Activated CD4-positive, alpha-beta T cell treated with anti-CD3 and anti-CD28 coated beads for 36 hours (primary cell): Measurements from ENCODE around the gene ERICH6B. TPM values are rescaled to one million over a fixed set of nuclear protein-coding genes. Genes with fewer than 3 reads are reported as not detected.
A peak's percentile ranks its signal among the peaks of the same experiment; 100 is the strongest.

Experiments used
- ATAC-seq: fragments of 200-7000 bp; cut with Tn5 transposase; one replicate; pipeline ENCODE4 v1.10.0; 2021; ENCODE audit warnings: mild to moderate bottlenecking, moderate library complexity
- CTCF ChIA-PET: fragments of 350-600 bp; sonication (Branson Sonifier 250); formaldehyde crosslinking; loops from one replicate; lab custom pipeline; 2021; ENCODE audit warnings: antibody characterized with exemption; lab: Charles Lee
- POLR2A ChIA-PET: fragments of 350-600 bp; sonication (Branson Sonifier 250); formaldehyde crosslinking; loops from one replicate; lab custom pipeline; 2021; ENCODE audit warnings: antibody characterized with exemption, inconsistent platforms; lab: Charles Lee
- DNase-seq: peaks from one replicate; pipeline ENCODE4 v3.0.0-alpha.2; 2020
- H3K27ac Mint-ChIP-seq: one replicate; pipeline ENCODE4 v1.8.0; 2021; ENCODE audit warnings: mixed read lengths
- H3K27me3 Mint-ChIP-seq: one replicate; pipeline ENCODE4 v1.8.0; 2021; ENCODE audit warnings: mixed read lengths
- H3K36me3 Mint-ChIP-seq: one replicate; pipeline ENCODE4 v1.8.0; 2021; ENCODE audit warnings: low read depth, mixed read lengths
- H3K4me1 Mint-ChIP-seq: one replicate; pipeline ENCODE4 v1.8.0; 2021; ENCODE audit warnings: mixed read lengths
- H3K4me3 Mint-ChIP-seq: one replicate; pipeline ENCODE4 v1.8.0; 2021; ENCODE audit warnings: mild to moderate bottlenecking, moderate library complexity, mixed read lengths
- H3K9me3 Mint-ChIP-seq: one replicate; pipeline ENCODE4 v1.8.0; 2021; ENCODE audit warnings: low read depth, mixed read lengths
- intact Hi-C, 2 experiments: fragments of 100-400 bp; cut with DNase I in 1 of 2; cut with micrococcal nuclease in 1 of 2; formaldehyde crosslinking; loops; one replicate each; pipeline versions ENCODE4 v1.14.2 to v1.15.1; 2022 to 2024; cut with DNase I, micrococcal nuclease
- total RNA-seq, 2 experiments: library from RNA; stranded (reverse); gene quantifications; one replicate each; pipeline ENCODE4 v1.2.3, GENCODE V29; 2021

ERICH6B gene
- total RNA-seq, 2 experiments from 2014 or later = not detected

GRCh38 chr13:45575830-45576180, 39.7 kb downstream of the ERICH6B start:
- ChIA-PET POLR2A (no interaction called here), CTCF (interaction anchor here (0.5 kb wide), 1 partner anchor 167 kb away, joined by 3 read pairs; no protein-coding TSS in a partner anchor)
- DNase-seq = no peak
- Mint-ChIP-seq H3K9me3 (no peaks in the 10 kb centered on the region), H3K27ac (no peak overlapping the region), H3K4me3 (no peak overlapping the region), H3K36me3 (no peaks in the 10 kb centered on the region), H3K27me3 (peaks cover 8% of the 10 kb centered on the region), H3K4me1 (no peaks in the 10 kb centered on the region)
- intact Hi-C loops = no loop called here
- ATAC-seq = no peak

DNA sequence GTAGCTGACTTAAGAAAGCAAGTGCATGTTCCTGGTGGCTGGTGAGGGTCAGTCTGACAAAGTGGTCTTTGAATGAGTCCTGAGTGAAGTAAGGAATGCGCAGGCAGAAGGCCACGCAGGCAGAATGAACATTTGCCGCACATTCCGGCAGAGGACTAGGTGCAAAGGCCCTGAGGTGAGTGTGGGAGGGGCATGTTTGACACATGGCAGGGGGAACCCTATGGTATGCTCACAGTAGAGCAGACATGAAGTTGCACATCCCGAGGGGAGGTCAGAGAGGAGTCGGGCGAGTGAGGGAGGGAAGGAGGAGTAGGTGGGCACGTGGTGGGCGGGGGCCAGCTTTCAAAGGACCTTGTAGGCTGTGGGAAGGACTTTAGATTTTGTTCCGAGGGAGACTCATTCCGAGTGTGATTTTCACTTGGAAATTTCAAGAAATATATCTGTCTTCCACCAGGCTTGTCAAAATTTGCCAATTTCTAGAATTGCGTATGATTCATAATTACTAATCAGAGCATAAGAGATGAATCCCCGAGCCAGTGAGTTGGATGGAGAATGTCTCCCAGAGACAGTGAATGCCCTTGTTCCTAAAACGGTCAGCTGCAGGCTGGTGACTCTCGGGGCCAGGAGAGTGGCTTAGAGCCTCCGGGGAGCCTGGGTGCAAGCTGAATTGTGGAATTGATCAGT, 40.3 kb downstream of the ERICH6B start:
- CTCF ChIA-PET = interaction anchor here (0.5 kb wide), 1 partner anchor 167 kb away, joined by 3 read pairs; no protein-coding TSS in a partner anchor
- intact Hi-C loops = no loop called here
- DNase-seq (no peak), ATAC-seq (no peak)
- POLR2A ChIA-PET = no interaction called here
- H3K27ac Mint-ChIP-seq = no peak overlapping the region
- H3K9me3 Mint-ChIP-seq = no peaks in the 10 kb centered on the region
- no peaks in the 10 kb centered on the region for H3K4me1 Mint-ChIP-seq
- H3K27me3 Mint-ChIP-seq = peaks cover 8% of the 10 kb centered on the region
- no peaks in the 10 kb centered on the region for H3K36me3 Mint-ChIP-seq
- H3K4me3 Mint-ChIP-seq = no peak overlapping the region

GRCh38 chr13:45565331-45565730, 50.2 kb downstream of the ERICH6B start:
- Mint-ChIP-seq H3K9me3 (peaks cover 8% of the 10 kb centered on the region), H3K4me3 (no peak overlapping the region), H3K27me3 (peaks cover 4% of the 10 kb centered on the region), H3K4me1 (peaks cover 8% of the 10 kb centered on the region), H3K27ac (no peak overlapping the region), H3K36me3 (no peaks in the 10 kb centered on the region)
- POLR2A ChIA-PET = no interaction called here
- CTCF ChIA-PET = no interaction called here
- no peak for ATAC-seq
- intact Hi-C loops = no loop called here
- DNase-seq = no peak

DNA sequence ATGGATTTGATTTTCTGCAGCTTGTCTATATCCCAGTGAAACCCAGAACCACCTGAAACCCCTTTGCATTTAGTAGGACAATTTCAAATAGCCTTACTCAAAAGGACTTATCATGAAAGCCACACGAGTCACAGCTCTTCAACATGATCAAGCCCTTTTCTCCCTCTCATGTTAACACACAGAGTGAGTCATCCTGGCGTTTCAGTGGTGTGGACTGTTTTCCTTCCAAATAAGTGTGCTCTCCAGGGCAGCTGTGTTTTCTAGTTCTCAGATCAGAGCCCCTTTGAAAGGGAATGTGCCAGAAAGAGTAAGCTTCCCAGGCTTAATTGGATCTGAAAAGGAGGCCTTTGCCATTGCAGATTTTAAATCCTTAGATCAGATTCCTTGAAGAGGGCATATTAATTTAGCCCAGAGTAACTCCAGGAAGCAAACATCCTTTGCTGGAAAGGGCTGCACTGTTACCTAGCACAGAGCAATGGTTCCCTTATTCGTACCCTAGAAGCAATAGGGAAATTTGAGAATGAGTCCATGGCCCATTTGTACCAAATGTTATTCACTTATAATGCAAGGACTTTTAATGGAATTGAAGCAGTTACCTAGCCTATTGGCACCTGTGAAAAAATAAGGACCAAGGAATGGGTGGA, 51.3 kb downstream of the ERICH6B start:
- no peaks in the 10 kb centered on the region for H3K36me3 Mint-ChIP-seq
- DNase-seq = peak; percentile 32
- H3K4me3 Mint-ChIP-seq = no peak overlapping the region
- peak; percentile 84 for ATAC-seq
- peaks cover 8% of the 10 kb centered on the region for H3K9me3 Mint-ChIP-seq
- intact Hi-C loops = no loop called here
- ChIA-PET POLR2A (no interaction called here), CTCF (no interaction called here)
- peaks cover 10% of the 10 kb centered on the region for H3K4me1 Mint-ChIP-seq
- H3K27ac Mint-ChIP-seq = no peak overlapping the region
- peaks cover 4% of the 10 kb centered on the region for H3K27me3 Mint-ChIP-seq

- Mint-ChIP-seq H3K36me3 (no peaks in the 10 kb centered on the region), H3K4me3 (no peak overlapping the region), H3K9me3 (no peaks in the 10 kb centered on the region), H3K4me1 (no peaks in the 10 kb centered on the region), H3K27ac (no peak overlapping the region), H3K27me3 (no peaks in the 10 kb centered on the region)
- intact Hi-C loops = no loop called here
- ATAC-seq (no peak), DNase-seq (no peak)
- ChIA-PET POLR2A (no interaction called here), CTCF (interaction anchor here (0.8 kb wide), 1 partner anchor 10 kb away, joined by 3 read pairs; no protein-coding TSS in a partner anchor)
These were observed 60.9 kb downstream of the ERICH6B start for GRCh38 chr13:45554604-45555109.

GRCh38 chr13:45548281-45548680, 67.3 kb downstream of the ERICH6B start:
- H3K4me1 Mint-ChIP-seq = no peaks in the 10 kb centered on the region
- no peak overlapping the region for H3K4me3 Mint-ChIP-seq
- H3K36me3 Mint-ChIP-seq = no peaks in the 10 kb centered on the region
- H3K27ac Mint-ChIP-seq = no peak overlapping the region
- CTCF ChIA-PET = interaction anchor here (0.7 kb wide), 2 partner anchors 27 to 424 kb away, joined by 3 to 4 read pairs; no protein-coding TSS in a partner anchor
- no peaks in the 10 kb centered on the region for H3K9me3 Mint-ChIP-seq
- ATAC-seq (no peak), DNase-seq (no peak)
- POLR2A ChIA-PET = no interaction called here
- no peaks in the 10 kb centered on the region for H3K27me3 Mint-ChIP-seq
- intact Hi-C loops = no loop called here

GRCh38 chr13:45546410-45546765, 69.2 kb downstream of the ERICH6B start:
- H3K9me3 Mint-ChIP-seq = no peaks in the 10 kb centered on the region
- H3K36me3 Mint-ChIP-seq = no peaks in the 10 kb centered on the region
- CTCF ChIA-PET = no interaction called here
- no peak overlapping the region for H3K4me3 Mint-ChIP-seq
- intact Hi-C loops = no loop called here
- DNase-seq = no peak
- H3K27me3 Mint-ChIP-seq = no peaks in the 10 kb centered on the region
- ATAC-seq = no peak
- POLR2A ChIA-PET = no interaction called here
- H3K4me1 Mint-ChIP-seq = no peaks in the 10 kb centered on the region
- no peak overlapping the region for H3K27ac Mint-ChIP-seq

DNA sequence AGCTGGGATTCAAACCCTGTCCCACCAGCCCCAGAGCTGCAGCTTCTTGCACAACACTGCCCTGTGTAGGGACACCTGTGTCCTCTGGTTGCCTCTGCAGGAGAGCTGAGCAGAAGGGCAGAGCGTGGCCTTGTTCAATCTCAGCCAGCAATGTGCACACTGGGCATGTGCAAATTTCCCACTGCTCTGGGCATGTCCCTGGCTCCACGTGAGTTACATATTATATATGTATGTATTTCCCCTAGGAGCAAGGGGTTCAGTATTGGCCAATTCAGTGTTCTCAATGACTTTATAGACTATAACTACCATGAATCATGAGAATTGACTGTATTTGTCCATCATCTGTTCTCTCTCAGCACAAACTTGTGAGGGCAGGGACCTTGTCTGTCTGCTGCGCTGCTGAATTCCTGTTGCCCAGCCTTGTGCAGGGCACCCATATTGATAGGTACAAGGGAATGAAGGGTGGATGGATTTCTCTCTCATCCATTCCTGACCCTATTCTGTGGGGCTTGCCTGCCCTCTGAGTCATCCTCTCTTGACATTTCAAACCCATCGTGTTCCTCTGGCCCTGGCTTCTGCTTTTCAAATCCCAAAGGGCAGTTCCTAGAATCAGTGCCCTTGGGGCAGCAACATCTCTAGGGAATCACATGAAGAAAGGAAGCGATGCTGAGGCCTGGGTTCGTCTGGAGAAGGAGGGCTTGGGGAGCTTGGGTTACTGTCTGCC, 69.7 kb downstream of the ERICH6B start:
- POLR2A ChIA-PET = no interaction called here
- Mint-ChIP-seq H3K4me3 (no peak overlapping the region), H3K4me1 (no peaks in the 10 kb centered on the region), H3K27me3 (no peaks in the 10 kb centered on the region), H3K27ac (no peak overlapping the region), H3K36me3 (no peaks in the 10 kb centered on the region), H3K9me3 (no peaks in the 10 kb centered on the region)
- ATAC-seq = no peak
- CTCF ChIA-PET = interaction anchor here (1.0 kb wide), 1 partner anchor 174 kb away, joined by 3 read pairs; no protein-coding TSS in a partner anchor
- DNase-seq = no peak
- intact Hi-C loops = no loop called here

GRCh38 chr13:45544520-45544919, 71.0 kb downstream of the ERICH6B start:
- Mint-ChIP-seq H3K27me3 (no peaks in the 10 kb centered on the region), H3K4me1 (no peaks in the 10 kb centered on the region), H3K27ac (no peak overlapping the region), H3K9me3 (no peaks in the 10 kb centered on the region), H3K4me3 (no peak overlapping the region), H3K36me3 (no peaks in the 10 kb centered on the region)
- intact Hi-C loops = no loop called here
- no peak for DNase-seq
- peak; percentile 47 for ATAC-seq
- CTCF ChIA-PET = interaction anchor here (0.6 kb wide), 1 partner anchor 10 kb away, joined by 3 read pairs; no protein-coding TSS in a partner anchor
- POLR2A ChIA-PET = no interaction called here

DNA sequence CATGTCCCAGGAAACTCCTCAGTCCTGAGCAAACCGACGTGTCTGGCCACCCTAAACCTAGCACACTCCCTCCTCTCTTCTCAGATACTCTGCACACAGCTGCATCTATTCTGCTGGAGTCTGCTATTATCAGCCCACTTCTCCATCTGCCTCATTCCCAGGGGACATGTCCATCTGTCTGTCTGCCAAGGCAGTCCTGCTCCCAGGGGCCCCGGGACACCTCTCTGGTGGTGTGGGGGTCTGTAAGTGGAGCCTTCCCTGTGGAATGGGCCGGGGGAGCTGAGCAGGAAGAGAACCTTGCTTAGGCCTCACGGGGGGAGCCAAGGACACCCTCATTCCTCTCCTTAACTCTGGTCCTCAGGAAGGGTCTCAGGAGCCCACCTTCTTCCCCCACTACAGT, 72.7 kb downstream of the ERICH6B start:
- ATAC-seq (no peak), DNase-seq (no peak)
- POLR2A ChIA-PET = no interaction called here
- no peaks in the 10 kb centered on the region for H3K4me1 Mint-ChIP-seq
- intact Hi-C loops = no loop called here
- no peaks in the 10 kb centered on the region for H3K9me3 Mint-ChIP-seq
- no peak overlapping the region for H3K27ac Mint-ChIP-seq
- no peaks in the 10 kb centered on the region for H3K36me3 Mint-ChIP-seq
- H3K27me3 Mint-ChIP-seq = no peaks in the 10 kb centered on the region
- CTCF ChIA-PET = interaction anchor here (0.6 kb wide), 1 partner anchor 435 kb away, joined by 3 read pairs; no protein-coding TSS in a partner anchor
- no peak overlapping the region for H3K4me3 Mint-ChIP-seq

GRCh38 chr13:45542391-45542790, 73.1 kb downstream of the ERICH6B start:
- POLR2A ChIA-PET = no interaction called here
- no peaks in the 10 kb centered on the region for H3K27me3 Mint-ChIP-seq
- intact Hi-C loops = no loop called here

More at GRCh38 chr13:45542391-45542790, 73.1 kb downstream of the ERICH6B start:
- no peak overlapping the region for H3K4me3 Mint-ChIP-seq
- no peak for ATAC-seq
- no peaks in the 10 kb centered on the region for H3K36me3 Mint-ChIP-seq
- no peaks in the 10 kb centered on the region for H3K9me3 Mint-ChIP-seq
- no peak overlapping the region for H3K27ac Mint-ChIP-seq
- H3K4me1 Mint-ChIP-seq = no peaks in the 10 kb centered on the region
- CTCF ChIA-PET = no interaction called here
- DNase-seq = no peak
